Mesenteric fat pad (tissue), 1 donor: ENCODE results near the gene ST8SIA5. TPM values are rescaled to one million over a fixed set of nuclear protein-coding genes. Genes with fewer than 3 reads are reported as not detected.

Experiments used
- DNase-seq: peaks from one replicate; pipeline ENCODE4 v3.0.0-alpha.2; 2020; ENCODE audit warnings: low spot score
- total RNA-seq: library from RNA; stranded (reverse); fragmentation: NEBNext Ultra II Directional; extraction: Animal tissue kit (Norgen Biotek cat#: 25700); gene quantifications from one replicate; pipeline ENCODE4 v1.2.1, GENCODE V29; 2021
- donor health status: DM: yes; HTN: yes; CAD: no.

ST8SIA5 gene
- total RNA-seq, 1 donor from 2014 or later: 1.5 TPM

DNA sequence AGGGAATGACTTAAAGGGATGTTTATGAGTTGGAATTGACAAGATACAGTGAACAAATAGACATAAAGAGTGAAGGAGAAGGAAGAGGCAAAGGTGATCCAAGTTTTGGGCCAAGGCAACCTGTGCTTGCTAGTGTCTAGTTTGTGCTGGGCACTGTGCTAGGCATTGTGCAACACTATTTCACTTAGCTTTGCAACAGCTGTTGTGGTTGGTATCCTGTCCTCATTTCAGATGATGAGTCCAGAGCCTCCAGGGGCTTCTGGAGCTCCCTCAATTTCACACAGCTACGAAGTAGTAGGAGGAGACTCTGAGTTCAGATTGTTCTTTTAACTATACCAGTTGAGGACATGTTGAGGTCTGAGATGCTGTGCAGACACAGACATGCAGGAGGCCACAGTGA is 81.7 kb downstream of the ST8SIA5 start:
- DNase-seq: no peak

DNA sequence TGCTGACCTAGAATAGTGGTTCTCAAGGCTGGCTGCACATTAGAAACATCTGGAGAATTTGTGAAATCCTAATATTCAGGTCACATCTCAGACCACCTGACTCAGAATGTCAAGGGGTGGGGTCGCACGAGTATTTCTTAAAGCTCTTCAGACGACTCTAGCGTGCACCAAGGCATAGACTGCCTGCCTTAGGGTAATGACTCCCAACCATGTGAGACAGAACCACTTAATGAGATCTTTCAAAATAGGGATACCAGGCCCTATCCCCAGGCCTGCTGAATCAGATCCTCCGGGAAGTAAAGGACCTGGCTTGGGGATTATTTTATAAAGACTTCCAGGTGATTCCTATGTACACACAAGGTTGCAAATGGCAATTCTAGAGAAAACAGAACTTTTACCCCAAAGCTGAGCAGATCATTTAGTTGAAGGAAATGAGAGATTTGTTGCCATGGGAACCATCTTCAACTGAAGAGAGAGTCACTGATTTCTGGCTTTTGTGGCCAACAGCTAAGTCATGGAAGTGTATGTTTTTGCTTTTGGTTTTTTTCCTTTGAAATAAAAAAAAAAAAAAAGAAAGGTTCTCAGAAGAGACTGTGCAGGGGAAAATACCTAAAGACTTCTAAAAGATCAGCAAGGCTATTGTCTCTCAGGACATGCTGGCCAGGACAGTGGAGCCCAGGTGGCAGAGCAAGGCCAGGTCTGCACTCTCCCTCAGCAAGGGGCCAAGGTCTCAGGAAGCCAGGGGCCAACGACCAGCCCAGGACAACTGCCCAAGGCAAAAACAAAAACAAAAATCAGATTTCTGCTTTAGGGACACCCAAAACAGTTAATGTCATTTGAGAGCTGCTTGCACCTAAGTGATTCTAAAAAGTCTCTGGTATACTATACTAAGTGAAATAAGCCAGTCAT is 84.5 kb downstream of the ST8SIA5 start:
- no peak for DNase-seq

DNA sequence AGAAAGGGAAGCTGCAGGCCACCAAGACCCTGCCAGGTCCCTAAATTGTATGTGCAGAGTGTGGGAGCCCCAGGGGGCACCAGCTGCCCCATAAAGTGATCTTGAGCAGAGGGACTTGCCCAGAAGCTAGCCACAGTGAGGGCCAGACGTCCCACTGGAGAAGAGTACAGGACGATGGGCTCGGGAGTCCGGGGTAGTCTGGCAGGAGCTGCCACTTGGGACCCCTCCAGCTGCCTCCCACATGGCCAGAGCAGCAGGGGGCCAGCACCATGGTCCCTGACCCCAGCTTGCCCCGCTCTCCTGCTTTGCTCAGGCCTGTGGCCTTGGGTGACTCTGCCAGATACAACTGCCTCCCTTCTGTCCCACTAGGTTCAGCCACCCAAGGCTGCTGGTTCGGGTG is 88.2 kb downstream of the ST8SIA5 start:
- DNase-seq: no peak

DNA sequence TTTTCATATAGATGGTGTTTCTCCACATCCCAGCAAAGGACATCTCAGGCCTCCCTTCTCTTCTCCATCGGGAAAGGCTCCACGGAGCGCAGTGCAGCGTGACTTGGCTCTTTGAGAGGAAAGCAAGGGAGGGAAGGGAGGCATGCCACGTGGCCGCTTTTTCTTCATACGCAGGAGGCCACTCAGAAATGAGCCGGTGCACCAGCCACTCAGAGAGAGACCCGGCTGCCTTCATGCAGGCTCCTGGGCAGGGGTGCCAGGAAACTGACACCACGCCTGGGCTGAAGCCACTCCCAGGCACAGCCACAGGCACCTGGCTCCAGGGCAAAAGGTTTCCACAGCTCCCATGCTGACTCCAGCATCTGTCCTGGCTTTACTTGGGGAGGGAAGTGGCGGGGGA is 88.7 kb downstream of the ST8SIA5 start:
- no peak for DNase-seq

DNA sequence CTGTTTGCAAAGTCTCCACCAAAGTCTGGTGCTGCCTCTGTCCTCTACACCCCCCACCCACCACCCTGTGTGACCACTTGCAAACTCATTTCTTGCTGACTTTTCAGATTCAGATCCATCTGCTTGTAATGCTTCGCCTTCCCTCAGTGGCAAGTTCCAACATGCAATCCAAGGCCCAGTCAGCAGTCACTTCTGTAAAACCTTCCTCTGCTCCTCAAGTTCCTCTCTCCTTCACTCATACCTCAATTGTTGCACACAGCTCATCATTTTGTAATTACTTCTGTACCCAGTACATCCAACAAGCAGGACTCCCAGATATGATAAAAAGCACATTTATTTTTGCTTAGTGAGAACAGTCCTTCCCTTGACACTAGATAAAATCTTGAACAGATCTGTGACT is 93.3 kb downstream of the ST8SIA5 start:
- no peak for DNase-seq

DNA sequence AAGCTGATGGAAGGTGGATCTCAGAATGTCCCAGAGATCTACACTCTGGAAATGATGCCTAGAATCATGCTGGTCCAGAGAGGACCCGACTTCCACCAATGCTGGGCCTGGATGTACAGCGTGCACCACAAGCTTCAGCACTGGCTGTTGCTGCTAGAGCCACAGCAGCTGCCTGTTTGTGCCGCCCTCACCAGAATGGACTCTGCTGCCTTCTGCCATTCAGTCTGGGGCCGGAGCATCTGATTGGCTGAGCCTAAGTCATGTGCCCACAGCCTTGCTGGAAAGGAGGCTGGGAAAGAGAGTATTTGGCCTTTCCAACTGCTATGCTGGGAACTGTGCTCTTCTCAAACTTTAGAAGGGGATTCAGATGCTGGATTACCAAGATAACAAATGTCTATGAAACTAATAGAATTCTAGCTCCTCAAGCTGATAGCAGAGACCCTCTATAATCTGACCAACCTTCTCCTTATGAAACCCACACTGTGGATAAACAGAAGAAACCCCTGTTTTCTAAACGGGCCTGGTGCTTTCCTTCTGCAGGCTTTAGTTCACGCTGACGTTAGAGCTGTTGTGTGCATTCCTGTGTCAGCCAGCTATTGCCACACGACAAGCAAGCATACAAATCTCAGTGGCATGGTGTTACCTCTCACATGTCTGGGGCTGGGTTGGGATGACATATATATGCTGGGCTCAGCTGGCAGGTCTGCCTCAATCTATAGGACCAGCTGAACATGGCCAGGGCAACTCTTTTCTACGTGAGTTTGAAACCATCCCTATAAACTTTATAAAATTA is 95.7 kb downstream of the ST8SIA5 start:
- DNase-seq: no peak

DNA sequence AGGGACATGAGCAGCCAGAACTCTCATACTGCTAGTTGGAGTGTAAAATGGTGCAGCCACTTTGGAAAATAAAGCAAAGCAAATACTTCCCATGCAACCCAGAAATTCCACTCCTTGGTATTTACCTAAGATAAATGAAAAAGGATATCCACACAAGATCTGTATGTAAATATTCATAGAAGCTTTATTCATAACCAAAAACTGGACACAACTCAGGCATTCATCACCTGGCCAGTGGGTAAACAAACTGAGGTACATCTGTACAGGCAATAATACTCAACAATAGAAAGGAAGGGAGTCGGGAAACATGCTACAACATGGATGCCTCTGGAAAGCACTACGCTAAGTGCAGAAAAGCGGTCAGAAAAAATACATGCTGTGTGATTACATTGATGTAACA is 97.4 kb downstream of the ST8SIA5 start:
- no peak for DNase-seq

DNA sequence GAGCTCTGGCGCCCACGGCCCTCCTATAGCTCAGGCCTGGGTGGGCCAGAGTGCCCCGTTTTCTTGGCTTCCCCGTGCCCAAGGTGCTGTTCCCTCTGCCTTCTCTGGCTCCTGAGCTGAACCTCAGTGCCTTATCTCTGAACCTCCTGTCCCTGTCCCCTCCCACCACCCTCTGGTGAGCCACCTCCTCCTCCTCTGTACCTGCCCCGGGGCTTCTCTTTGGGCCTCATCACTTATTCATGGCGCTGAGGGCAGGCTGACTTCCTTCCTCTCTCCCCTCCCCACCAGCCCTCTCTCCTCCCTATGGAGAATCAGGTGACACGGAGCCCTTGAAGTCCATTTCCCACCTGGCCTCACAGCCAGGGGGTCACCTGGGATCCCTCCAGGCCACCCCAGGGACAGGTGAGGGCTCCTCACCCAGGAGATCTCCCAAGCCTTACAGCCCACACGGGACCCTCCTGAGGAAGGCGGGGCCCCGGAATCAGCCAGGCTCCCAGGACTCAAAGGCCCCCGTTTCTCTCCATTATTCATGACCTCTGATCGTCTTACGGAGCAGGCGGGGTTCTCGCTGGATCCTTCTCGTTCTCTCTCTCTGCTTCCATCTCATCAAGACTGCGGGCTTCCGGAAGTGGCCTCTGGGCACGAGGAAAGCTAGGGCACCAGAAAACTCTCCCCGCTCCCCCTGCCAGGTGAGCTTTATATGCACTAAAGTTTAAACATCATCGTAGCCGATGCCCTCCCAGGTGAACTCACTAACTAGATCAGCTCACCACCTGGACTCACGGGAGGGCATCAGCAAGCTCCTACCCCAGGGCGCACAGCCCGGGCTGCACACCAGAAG is 99.5 kb downstream of the ST8SIA5 start, which contains the start of gene LOXHD1:
LOXHD1 (minus strand) TSS at position 106 of the 841 bp plus-strand sequence. CDS start 187 bp downstream, outside the sequence.
- no peak for DNase-seq

DNA sequence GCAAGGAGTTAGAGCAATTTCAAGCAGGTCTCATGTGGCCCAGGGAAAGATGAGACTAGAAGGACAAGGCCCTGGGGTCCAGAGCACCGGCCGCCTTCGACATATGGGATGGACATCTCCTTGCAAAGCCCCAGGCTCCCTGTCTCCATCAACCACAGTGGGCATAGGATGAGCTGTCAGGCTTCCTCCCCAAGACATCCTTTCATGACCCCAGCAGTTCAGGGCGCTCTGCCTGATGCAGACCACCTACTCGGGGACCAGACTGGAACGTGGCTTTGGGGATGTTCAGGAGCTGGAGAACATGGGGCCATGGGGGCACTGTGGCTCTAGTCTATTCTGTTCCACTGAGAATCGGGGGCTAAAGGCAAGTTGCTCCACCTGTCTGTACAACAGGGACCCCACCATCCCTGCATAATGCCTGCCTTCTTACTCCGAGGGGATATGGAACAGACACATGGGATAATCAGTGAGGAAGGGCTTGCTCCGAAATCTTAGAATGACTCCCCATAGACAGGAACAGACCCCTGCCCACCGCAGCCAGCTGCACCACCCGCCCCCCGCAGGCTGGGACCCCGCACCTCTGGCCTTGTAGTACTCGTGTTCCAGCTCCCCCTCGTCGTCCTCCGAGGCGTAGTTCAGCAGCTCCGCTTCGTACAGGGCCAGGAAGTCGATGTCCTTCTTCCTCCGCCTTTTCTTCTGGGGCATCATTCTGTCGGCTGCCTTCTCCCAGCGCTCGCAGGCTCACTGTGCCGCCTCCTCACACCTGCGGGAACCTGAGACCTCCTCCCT is 100.3 kb downstream of the ST8SIA5 start:
- DNase-seq: no peak

DNA sequence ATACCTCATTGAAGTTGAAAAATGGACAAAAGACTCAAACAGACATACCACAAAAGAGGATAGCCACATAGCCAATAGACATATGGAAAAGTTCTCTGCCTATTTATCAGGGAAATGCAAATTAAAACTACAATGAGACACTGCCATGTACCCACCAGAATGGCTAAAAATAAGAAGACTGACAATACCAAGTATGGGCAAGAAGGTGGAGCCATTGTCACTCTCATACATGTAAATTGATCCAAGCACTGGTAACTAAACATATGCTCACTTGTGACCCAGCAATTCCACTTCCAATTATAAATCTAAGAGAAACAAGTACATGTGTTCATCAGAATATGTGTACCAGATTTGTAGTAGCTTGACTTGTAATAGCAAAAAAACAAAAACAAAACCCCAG is 104.5 kb downstream of the ST8SIA5 start:
- DNase-seq: no peak

DNA sequence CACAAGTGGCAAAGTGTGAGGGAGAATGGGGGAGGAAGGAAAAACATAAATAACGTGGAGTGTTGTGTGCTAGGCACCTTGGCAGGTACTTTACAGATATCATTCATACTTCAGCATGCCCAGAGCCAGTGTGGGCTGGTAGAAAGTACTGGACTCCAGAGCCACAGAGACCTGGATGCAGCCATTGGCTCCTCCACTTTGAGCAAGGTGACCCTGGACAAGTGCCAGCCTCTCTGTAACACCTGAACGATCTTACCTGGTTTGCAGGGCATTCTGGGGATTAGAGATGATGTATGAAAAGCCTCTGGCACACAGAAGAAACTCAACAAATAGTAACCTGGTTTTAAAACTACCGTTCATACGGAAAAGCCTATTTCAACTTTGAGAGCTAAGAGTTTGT is 106.2 kb downstream of the ST8SIA5 start:
- no peak for DNase-seq

DNA sequence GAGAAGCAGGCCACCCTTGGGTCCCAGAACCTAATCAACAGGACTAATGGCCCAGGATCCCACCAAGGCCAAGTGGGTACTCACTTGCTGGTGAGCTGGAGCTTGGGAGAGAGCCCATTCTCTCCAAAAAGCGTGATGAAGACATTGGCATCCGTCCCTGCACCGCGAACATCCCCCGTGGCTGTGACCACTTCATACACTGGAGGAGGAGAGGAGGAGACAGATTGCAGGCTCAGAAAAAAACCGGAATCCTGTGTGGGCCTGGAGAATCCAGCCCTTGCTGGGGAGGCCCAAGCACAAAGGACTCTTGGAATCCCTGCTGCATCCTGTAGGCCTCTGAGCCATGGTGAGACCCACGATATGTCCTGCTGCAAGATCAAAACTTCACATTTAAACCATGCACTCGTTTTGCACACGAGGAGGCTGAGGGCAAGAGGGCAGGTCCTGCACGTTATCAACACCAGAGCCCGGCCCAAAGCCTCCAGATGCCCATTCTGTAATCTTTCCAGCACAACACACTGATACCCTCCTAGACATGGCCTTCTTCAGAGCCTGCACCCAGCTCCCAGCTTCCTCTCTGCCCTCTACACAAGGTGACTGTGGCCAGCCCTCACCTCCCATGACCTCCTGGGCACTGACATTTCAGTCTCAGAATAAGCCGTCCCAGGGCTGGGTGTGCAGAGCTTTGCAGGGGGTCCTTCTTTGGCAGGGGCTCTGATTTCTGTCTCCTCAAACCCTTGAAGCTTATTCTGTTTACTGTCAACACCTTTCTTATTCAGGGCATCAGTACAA is 107.6 kb downstream of the ST8SIA5 start:
- peak; percentile 47 for DNase-seq

DNA sequence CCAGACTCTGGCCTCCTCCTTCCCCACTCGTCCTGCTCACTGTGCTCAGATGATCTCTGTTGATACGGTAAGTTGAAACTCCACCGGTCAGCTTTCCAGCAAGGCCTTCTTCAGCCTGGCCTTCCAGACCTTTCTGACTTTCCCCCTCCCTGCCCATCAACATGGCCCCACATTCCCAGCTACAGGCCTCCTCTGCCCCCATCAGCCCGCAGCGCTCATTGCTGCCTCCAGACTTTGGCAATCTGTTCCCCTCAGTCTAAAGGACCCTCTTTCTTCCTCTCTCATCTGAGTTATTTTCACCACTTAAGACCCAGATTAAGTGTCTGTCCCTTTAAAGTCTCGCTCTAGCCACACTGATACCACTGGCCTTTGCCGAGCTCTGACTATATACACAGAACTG is 110.4 kb downstream of the ST8SIA5 start:
- DNase-seq: peak; percentile 28

DNA sequence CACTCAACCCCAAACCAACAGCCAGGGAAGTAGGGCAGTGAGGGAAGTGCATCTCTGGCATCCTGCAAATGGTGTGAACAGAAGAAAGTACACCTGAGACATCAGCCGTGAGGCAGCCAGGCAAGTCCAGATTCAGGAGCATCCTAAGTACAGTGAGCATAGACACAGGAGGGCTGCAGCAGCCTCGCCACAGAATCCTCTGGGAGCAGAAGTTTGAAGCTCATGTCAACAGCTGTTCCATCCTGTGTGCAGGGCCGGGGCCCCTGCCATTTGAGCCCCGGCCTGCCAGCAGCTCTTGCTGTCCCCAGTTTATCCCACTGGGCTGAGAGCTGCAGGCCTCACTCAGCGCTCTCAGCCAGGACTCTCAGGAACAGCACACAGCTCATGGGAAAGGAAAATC is 114.3 kb downstream of the ST8SIA5 start:
- DNase-seq: peak; percentile 81

DNA sequence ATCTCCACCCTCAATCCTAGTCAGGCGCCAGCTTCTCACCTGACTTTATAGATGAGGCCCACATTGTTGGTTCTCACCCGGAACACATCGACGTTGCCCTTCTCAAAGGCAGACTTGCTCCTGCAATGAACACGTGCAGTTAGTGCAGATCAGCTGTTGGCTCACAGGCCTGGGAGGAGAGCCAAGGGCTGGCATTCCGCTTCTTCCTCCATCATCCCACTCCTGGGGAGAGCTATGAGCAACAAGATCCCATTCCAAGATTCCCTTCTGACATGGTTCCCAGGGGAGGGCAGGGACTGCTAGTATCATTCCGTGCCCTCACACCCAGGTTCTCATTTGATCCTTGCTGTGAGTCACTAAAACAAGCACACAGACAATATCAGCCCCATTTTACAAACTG is 114.9 kb downstream of the ST8SIA5 start:
- peak; percentile 64 for DNase-seq

DNA sequence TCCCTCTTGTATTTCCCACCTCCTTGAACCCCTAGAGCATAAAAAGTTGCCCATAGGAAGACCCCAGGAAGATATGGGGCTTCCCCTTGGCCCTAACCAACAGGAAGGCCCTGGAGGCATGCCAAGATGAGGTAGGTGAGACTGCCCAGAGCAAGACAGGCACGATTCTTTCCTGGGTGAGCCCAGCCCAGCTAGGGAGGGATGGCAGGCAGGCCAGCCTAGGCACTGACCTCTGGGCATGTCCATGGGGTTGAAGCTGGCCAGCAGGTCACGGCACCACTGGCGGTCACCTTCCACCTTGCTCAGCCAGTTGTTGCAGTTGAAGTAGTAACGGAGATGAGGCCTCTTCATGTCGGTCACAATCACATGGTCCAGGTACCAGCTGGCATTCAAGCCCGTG is 117.5 kb downstream of the ST8SIA5 start:
- peak; percentile 69 for DNase-seq

DNA sequence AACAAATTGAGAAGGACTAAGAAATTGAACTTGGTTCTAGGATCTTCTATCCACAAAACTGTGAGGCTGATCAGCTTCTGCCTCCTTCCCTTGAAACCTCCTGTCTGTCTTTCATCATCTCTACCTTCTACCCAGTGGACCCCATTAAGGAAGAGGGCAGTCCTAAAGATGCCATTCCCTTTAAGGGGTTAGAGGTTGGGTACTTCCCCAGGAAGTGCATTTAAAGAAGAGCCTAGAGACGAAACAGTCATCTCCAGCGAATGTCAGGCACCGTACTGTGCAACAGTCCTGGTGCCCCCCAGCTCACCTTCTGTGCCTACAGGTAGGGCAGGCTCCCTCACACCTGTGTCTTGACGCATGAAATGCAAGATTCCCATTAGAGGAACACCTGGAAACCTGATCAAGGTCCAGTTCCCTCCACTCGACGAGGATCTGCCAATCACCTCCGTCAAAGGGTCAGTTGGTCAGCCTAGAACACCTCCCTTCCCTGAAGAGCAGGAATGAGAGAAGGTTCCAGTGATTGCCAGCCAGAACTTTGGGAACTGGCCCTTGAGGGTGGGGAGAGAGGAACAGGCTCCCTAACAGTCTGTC is 120.7 kb downstream of the ST8SIA5 start:
- no peak for DNase-seq

DNA sequence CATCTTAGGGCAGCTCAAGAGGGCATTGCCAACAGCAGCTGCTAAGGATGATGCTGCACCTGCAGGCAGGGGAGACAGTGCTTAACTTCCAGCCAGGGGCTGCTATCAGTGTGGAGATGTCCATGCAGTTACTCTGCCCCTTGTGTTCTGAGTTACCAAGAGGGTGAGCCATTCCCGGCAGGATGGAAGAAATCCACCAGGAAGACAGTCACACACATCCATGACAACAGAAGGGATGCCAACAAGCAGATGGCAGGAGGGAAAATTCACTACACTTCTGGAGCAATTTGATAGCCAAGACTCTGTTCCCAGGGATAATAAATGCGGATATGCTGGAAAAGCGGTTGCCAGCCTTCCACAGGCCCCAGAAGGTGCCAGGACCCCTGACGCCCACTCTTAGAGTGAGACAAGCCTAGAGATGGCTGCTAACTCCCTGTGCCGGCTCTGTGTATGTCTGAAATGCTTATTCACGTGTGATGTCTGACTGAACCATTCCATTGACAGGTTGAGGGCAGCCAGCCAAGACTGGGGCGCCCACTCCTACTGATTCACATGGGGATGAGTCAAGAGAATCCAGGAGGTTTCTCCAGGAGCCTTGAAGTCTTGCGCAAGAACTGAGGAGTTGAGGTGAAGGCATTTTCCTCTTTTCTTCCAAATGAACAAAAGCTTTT is 124.3 kb downstream of the ST8SIA5 start:
- DNase-seq: no peak

DNA sequence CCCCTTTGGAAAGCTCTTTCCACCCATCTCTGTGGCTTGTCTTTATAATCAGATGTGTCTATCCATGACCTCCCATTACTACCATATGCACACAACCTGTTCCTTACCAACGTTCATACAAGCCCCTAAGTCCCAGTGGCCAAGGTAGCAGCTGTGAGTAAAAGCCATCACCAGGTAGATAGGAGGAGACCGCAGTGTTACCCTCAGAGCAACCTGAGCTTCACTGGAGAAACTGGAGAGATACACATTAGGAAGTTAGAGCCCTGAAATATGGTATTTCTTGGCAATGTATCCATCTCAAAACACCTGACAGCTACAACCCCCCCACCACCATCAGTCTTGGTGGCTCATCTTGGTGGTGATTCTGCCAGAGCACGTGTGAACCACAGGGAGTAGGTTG is 125.9 kb downstream of the ST8SIA5 start:
- no peak for DNase-seq
